Tibial nerve (tissue), 3 donors: ENCODE measurements around the gene ARF1.

Experiments used
- POLR2A ChIP-seq, 2 donors: fragments of 450-650 bp; IDR thresholded peaks; one replicate each; pipeline ENCODE4 v1.6.1; 2017; ENCODE audit warnings: antibody characterized with exemption in 2 of 2, mild to moderate bottlenecking in 2 of 2, moderate library complexity in 2 of 2
- TF ChIP-seq, protein P1 (sequence below), 5 experiments: fragments of 200-600 bp in 3 of 5; fragments of 450-650 bp in 2 of 5; sonication (generic) in 3 of 5; IDR thresholded peaks; one replicate each; pipeline ENCODE4 v1.5.1; 2016 to 2019; ENCODE audit warnings: antibody characterized with exemption in 5 of 5, mild to moderate bottlenecking in 3 of 5, moderate library complexity in 2 of 5

DNA sequence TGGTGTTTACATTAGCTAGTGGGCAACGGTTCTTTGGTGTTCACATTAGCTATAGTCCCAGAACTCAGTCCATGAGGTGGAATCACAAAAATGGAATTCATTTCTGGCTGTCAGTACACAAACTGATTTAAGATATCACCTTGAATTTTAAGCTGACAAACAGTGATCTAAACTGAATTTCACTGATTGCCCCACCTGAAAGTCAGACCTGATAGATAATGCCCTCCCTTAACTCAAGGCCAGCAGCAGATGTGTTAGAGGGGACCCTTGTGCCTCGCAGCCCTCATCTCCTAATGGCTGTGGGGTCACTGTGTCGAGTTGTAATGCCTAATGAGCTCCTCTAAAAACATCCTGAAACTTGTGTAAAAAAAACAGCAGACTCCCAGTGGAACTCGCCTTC, 8.6 kb downstream of the ARF1 start:
- TF ChIP-seq POLR2A (IDR thresholded peaks at IDR 0.05), result no peak
- TF ChIP-seq, protein P1, sequence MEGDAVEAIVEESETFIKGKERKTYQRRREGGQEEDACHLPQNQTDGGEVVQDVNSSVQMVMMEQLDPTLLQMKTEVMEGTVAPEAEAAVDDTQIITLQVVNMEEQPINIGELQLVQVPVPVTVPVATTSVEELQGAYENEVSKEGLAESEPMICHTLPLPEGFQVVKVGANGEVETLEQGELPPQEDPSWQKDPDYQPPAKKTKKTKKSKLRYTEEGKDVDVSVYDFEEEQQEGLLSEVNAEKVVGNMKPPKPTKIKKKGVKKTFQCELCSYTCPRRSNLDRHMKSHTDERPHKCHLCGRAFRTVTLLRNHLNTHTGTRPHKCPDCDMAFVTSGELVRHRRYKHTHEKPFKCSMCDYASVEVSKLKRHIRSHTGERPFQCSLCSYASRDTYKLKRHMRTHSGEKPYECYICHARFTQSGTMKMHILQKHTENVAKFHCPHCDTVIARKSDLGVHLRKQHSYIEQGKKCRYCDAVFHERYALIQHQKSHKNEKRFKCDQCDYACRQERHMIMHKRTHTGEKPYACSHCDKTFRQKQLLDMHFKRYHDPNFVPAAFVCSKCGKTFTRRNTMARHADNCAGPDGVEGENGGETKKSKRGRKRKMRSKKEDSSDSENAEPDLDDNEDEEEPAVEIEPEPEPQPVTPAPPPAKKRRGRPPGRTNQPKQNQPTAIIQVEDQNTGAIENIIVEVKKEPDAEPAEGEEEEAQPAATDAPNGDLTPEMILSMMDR (IDR thresholded peaks at IDR 0.05), result no peak
